KG1 (cell line): ENCODE results near the gene SLC35E4.
"Not testable (repeated sequence)": the region's sequence is repeated elsewhere in the genome, so short reads cannot be mapped to it uniquely, and the experiment has no call there.

Experiments used
- DNase-seq: peaks from one replicate; lab custom pipeline; 2025; lab: John Stamatoyannopoulos, UW

The SLC35E4 gene

DNA sequence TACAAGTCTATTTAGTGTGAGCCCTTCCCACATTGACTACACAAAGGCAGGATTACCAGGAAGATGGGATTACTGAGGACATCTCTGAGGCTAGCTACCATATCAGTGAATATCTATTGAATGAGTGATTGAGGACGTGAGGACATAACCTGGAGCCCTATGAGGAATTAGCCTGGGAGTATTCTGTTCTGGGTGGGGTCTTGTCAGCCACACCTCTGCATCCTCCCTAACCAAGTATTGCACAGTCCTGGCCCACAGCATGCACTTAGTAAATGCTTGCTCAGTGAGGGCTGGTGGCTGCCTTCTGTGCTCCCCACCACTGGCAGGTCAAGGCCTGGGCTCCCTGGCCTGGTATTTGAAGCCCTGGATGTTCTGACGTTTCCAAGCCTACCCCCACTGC lies 17.3 kb downstream of the SLC35E4 start:
- no peak for DNase-seq

DNA sequence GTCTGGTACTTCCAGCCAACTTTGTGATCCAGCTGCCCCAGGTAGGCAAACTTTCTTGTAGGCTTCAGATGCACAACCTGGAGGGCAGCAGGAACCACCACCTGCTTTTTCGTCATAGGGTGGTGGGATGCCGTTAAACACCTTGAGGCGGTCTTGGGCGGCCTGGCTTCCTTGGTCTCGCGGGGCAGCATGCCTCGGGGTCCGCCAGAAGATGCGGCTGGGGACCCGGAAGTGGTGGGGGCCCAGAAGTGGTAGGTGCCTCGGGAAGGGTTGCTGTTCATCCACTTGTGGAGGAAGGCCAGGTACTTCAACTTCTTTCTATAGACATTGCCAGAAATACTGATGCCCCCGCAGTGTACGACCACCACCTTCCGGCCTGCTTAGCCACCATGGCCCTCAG lies 18.8 kb downstream of the SLC35E4 start:
- DNase-seq, result no peak

DNA sequence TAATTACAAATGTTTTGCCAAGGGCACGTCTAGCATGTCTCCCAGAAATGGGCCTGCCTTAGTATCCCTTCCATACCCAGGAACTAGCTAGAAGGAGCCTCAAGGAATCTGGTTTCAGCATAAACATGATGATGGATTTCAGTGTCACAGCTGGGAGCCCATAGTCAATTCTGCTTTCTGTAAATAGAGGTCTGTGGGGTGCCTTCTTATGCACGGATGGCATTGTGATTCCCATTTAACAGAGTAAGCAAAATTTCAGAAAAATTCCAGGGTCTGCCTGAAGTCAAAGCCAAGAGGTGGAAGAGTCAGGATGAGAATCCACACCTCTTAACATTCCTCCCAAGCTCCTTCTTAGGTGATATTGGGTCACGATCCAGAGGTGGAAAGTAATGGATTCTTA lies 20.0 kb downstream of the SLC35E4 start:
- DNase-seq, result no peak

DNA sequence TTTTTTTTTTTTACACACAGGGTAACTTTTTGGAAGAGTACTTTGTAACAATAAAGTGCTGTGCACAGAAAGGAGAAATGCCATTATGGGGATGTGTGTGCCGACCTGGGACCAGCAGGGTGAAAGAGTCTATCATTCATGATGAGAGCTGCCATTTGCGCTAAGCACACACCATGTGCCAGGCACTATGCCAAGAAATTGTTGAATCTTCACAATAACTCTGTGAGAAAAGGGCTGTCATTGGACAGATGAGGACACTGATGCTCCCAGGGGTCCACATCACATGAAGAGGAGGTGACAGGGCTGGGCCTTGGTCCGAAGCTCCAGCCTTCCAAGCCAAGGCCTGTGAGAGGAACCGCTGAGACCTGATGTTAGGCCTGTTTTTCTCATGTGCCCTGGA lies 26.5 kb downstream of the SLC35E4 start:
- no peak for DNase-seq

DNA sequence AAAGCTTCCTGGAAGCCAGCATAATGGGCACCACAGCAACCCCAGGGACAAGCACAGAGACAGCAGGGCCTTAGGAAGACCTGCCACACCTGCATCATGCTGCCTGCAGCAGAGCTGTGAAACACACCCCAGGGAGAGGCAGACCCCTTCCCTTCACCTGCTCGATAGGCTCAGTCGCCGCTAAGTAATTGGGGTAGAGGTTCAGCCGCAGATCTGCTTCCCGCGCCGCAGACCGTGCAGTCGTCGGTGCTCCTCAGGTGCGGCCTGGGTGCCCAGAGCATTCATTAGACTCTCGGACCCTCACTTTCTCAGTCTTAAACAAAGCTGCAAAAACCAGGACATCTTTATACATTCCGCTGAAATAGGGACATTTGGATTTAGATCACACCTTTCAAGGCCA lies 29.2 kb downstream of the SLC35E4 start:
- no peak for DNase-seq

DNA sequence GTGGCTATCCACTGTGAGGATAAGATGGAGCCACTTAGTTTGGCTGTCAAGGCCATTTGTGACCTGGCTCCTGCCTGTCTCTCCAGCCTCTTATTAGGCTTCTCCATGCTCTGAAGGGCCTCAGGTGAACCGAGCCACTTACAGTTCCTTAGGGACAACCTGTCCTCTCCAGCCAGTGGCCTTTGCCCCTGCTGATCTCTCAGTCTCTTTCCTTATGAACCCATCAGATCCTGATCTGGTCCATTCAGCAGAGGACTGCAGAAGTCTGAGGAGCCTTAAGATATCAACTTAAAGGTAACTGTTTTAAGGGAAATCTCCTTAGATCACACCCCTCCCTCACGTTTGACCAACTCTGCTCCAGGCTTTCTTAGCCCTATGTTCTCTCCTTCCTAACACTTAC lies 29.7 kb downstream of the SLC35E4 start:
- DNase-seq, result no peak

DNA sequence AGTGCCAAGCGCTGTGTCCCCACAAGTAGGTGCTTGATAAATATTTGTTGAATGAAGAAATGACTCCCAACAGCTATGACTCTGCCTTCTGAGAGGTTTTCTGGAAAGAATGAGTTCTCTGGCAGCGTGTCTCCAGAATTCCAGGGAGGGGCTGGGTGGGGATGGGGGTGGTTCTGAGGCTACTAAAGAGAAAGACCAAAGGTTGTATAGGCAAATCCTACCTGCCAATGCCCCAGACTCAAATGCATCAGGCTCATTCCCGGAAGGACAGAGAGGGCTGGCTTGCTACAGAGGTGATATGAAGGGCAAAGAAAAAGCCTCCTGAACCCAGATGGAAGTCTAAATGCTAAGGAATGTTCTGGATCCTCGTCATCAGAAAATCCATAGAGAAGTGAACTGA lies 30.2 kb downstream of the SLC35E4 start:
- no peak for DNase-seq

DNA sequence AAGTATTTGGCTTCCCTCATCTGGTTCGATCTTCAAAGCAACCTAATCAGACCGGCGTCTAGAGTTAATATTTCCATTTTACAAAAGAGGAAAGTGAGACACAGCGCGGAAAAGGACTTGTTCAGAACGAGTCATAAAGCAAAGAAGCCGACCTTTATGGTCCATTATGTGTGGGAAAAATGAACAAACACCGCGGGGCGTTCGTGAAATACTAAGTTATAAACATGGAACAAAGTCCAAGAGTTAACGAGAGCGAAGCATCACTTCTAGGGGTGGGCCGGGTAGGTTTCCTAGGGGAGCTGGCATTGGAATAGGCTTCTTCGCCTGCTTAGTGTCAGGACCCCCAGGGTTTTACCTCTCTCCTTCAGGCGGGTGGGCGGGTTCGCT lies 31.5 kb downstream of the SLC35E4 start:
- no peak for DNase-seq

DNA sequence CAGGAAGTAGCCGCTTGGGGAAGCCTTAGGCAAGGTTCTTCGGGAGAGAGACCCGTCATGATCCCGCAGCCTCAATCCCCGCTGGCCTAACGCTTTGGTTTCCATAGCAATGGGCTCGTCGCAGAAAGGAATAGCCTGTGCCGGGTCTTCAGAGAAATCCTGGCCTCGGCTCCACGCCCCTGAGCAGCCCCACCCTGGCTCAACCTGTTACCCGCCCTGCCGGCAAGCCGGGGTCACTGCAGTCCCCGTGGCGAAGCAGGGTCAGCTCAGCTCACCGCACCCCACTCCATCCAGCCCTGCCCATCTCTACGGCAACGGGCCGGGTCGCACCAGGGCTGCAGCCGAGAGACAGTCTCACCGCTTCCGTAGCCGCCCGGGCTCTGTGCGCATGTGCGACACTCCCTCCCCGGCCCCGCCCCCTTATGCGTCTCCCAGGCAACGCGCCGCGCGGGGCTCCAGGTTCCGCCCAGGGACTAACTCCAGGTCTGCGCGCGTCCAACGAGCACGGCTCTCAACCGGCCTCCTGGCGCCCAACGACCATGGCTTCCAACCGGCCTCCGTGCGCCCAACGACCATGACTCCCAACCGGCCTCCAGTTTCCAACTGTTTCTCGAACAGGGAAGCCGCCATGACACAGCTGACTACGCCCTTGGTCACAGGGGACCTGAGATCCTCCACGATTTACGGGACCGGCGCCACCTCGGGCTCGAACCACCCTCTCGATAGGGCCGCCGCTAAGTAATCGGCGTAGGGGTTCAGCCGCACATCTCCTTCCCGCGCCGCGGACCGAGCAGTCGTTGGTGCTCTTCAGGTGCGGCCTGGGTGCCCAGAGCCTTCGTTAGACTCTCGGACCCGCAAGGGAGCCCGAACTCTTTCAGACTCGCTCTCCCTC lies 32.2 kb downstream of the SLC35E4 start, which contains the start of gene DUSP18:
Gene DUSP18 (minus strand): TSS at position 382 of the 892 bp plus-strand sequence. CDS start 3,872 bp downstream, outside the sequence.
- peak; percentile 75 for DNase-seq

DNA sequence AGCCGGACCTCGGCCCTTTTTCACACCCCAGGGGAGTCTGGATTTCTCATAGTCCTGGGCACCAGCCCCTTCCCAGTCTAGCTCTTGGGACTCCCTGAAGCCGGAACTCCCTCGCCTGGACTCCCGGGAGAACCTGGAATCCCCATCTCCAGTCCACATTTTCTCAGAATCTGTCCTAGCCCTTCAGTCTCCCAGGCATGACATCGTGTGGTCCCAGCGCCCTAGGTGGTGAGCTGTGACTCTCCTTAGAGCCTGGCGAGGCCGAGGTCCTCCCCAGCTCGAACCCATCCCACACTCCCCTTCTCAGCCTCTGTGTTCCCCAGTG lies 32.8 kb downstream of the SLC35E4 start:
- no peak for DNase-seq

DNA sequence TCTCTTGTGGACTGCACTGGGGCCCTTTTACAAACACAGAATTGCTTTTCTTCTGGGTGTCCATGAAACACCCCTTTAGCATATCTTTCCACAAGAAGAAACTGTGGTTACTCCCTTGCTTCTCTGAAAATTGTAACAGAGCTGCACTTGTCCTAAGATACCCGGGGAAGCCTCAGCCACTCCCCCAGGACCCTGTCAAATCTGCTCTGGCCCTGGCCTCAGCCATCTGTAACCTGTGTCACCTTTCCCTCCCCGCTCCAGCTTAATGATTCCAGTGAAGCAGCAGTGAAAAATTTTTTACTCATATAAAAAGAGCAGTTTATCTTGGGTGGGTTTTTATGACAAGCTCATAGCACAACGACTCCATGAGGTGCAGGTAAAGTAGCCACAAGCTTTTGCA lies 35.5 kb downstream of the SLC35E4 start:
- no peak for DNase-seq

DNA sequence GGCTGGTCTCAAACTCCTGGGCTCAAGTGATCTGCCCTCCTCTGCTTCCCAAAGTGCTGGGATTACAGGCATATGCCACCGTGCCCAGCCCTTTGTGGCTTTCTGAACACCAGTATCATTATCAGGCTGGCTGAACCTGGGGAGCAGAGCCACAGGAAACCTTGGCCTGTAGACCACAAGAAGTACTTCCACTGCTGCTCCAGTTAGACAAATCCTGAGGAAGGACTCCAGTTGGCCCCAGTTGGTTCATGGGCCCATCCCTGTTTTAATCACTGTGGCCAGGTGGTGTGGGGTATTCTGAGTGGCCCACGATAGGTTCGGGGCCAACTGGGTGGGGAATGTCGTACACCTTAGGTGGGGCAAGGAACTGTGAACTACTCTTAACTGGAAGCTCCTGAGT lies 37.6 kb downstream of the SLC35E4 start:
- DNase-seq, result no peak

DNA sequence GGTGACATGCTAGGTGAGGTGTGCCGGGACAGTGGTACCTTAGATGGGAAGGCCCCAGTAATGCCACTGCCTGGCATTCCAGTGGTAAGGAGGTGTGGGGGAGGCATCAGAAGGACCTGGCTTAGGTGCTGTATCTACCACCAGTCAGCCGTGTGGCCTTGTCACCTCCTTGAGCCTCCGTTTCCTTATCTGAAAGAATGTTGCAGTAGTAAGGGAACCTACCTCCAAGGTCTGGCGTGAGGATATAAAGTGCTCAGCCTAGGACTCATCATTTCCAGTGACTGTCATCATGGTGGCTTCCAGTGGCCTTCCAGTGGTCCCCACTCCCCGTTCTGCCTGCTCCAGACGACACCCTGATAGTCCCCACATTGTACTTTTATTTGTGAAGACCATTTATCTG lies 38.9 kb downstream of the SLC35E4 start:
- DNase-seq, result no peak

DNA sequence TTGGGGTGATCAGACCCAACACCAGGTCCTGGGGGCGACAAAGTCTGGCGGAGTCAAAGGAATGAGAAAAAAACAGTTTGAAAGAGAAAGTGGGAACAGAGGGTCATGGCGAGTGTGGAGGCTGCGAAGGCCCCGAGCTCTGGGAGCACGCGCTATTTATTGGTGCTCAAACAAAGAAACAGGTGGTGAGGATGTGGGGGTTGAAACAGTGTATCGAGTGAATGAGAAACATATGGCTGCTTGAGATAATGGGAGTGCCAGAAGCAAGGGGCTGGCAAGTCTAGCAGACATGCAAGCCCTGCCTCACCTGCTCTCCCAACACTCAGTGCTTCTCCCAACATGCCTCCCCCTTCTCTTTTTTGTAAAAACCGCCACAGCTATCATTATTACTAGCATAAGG lies 39.9 kb downstream of the SLC35E4 start:
- no peak for DNase-seq

DNA sequence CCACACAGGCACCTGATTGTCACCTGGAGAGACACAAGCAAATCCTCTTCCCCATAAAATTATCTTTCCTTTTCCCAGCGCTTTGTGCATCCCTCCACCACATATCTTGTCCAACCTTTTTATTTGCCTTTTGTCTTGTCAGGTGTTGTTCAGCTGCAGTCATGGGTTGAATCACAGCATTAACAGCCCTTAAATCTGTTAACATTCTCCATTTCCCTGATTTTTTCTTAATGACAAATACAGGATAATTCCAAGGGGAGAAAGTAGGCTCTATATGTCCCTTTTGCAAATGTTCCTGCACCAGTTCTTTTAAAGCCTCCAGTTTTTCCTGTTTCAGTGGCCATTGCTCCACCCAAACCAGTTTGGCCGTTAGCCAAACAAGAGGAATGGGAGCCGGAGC lies 41.0 kb downstream of the SLC35E4 start:
- DNase-seq, result not testable (repeated sequence)

DNA sequence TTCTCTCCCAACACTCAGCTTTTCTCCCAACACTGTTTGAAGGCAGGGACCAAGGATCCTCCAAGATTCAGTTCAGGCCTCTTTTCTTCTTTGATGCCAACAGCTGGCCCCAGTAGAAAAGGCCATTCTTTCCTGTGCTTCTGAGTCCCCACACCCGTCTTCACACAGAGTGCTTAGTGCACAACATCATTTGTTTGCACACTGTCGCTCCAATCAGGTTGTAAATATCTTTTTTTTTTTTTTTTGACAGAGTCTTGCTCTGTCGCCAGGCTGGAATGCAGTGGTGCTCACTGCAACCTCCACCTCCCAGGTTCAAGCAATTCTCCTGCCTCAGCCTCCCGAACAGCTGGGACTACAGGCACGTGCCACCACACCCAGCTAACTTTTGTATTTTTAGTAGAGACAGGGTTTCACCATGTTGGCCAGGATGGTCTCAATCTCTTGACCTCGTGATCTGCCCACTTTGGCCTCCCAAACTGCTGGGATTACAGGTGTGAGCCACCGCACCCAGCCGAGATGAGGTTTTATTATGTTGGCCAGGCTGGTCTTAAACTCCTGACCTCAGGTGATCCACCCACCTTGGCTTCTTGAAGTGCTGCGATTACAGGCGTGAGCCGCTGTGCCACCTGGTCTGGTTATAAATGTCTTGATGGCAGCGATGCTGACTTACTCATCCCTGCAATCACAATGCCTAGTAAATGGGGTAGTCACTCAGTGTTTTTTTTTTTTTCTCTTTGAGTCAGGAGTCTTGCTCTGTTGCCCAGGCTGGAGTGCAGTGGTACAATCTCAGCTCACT lies 44.5 kb downstream of the SLC35E4 start:
- not testable (repeated sequence) for DNase-seq

DNA sequence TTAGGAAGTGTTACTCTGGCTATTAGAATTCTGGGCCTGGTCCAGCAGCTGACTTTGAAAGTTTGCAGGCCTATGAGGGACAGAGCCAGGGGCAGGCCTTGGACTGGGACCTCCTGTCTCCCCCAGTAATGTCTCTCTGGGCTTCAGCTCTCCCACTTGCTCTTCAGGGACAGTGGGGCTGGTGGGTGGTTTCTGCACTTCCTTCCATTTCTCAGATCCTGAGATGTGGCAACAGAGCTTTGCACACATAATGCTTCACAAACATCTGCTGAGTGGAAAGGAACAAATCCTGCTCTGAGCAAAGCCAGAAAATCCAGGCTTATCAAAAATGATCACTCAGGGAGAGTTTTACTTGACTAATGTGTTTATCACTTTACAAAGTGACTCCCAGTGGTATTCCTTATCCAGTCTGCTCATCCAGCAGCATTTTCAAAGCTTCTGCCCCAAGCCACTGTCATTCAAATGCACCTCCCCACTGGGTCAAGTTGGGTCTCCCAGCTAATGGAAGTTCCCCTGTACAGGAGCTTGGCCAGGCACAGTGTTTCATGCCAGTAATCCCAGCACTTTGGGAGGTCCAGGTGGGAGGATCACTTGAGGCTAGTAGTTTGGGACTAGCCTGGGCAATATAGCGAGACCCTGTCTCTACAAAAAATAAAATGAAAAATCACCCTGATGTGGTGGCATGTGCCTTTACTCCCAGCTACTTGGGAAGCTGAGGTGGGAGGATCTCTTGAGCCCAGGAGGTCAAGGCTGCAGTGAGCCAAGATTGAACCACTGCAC lies 45.6 kb downstream of the SLC35E4 start:
- DNase-seq, result no peak

DNA sequence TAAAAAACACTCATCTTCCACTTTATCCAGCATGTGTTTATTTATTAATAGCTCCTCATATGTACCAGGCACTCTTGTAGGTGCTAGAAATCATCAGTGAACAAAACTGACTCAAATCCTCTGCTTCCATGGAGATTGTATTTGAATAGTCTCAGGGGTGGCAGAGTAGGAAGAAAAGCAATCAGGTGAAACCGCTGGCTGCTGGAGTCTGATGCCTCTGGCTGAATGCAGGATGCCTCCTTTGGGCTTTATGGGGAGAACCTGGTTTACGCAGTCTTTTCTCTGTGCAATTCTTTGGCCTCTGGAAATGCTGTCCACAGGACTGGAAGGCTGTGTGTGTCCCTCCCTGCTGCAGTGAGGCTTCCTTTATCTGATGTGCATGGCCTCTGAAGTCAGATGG lies 46.2 kb downstream of the SLC35E4 start:
- no peak for DNase-seq

DNA sequence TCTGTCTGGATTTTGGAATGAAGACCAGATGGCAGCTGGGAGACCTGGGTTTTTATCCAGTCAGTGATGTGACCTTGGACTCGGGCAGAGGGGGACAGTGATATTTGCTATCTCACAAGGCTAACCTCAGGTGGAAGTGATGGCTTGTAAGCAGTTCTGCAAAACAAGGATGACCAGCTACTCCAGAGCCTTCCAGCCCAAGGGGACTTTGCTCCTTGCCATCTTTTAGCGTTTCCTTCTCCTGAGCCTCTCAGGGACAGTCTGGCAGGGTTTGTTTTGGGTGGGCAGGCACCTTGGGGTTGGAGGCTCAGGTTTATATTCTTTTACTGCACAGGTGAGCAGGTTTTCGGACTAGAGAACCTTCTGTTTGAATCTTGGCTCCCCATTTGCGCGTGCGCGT lies 49.6 kb downstream of the SLC35E4 start:
- no peak for DNase-seq

DNA sequence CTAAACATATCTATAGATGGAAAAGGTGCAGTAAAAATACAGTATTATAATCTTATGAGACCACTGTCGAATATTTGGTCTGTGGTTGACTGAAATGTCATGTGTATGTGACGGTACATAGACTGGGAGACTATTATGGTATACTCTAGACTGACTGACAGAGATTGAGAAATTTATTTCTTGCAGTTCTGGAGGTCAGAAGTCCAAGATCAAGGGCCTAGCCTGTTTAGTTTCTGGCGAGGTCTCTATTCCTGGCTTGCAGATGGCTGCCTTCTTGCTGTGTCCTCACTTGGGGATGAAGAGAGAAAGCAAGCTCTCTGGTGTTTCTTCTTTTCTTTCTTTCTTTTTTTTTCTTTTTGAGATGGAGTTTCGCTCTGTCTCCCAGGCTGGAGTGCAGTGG lies 51.8 kb downstream of the SLC35E4 start:
- DNase-seq, result no peak

DNA sequence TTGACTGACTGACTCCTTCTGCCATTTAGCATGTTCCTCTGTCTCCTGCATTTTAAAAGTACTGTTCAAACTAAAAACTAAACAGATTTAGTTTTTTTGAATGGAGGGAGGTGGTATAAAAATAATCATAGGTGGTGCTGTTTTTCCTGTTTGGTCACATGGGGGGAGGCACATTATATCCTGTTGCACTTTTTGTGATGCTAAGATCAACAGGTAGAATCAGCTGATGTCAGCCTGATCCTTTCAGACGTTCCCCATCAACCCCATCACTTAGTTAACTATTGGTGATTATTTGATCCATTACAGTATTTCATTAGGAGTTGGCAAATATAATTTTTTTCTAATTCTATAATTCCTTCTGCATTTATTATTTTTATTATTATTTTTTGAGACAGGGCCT lies 54.0 kb downstream of the SLC35E4 start:
- no peak for DNase-seq

DNA sequence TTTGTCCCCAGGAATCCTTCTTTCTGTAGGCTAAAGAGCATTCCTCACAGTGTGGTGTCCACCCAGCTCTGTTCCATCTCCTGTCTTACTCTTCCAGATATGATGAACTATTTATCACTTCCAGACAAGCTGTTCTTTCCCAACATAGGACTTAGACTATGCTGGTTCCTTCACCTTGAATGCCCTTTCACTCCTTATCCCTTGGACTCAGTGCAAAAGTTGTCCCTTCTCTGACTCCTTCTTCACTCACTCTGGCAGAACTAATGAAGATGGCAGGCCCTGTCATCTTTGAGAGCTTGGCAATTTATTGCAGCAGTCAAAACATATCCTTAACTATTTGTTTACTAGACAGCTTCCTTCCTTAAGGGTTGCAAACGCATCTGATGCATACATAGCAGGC lies 55.6 kb downstream of the SLC35E4 start:
- DNase-seq, result no peak
